OCI-LY7 (cell line): Measurements from ENCODE around the gene DHRSX. TPM values are rescaled to one million over a fixed set of nuclear protein-coding genes. Genes with fewer than 3 reads are reported as not detected.

Source experiments
- BruUV-seq: library from RNA; stranded (reverse); fragments of 400-500 nt; replicated peaks from 2 replicates; lab custom pipeline; 2021; lab: Mats Ljungman, UMichigan
- CTCF ChIA-PET: fragments of 300-600 bp; sonication (Branson Sonifier 250); formaldehyde crosslinking; loops from one replicate; lab custom pipeline; 2022; ENCODE audit warnings: antibody characterized with exemption; ENCODE audit not compliant: unreplicated experiment; lab: Charles Lee
- POLR2A ChIA-PET: fragments of 300-600 bp; sonication (Branson Sonifier 250); formaldehyde crosslinking; loops from one replicate; lab custom pipeline; 2022; ENCODE audit warnings: antibody characterized with exemption; lab: Charles Lee
- DNase-seq: peaks from one replicate; pipeline ENCODE4 v3.0.0-alpha.2; 2015; ENCODE audit warnings: low spot score
- H2AFZ ChIP-seq: fragments of 200-600 bp; sonication (generic), shearing (Covaris generic); 2 replicates; pipeline ENCODE4 v1.6.1; 2014; ENCODE audit warnings: mild to moderate bottlenecking, antibody characterized with exemption, low read length, moderate library complexity
- H3K27ac ChIP-seq: fragments of 200-600 bp; sonication (generic); 2 replicates; pipeline ENCODE4 v1.5.1; 2014; ENCODE audit warnings: mixed run types, low read depth, mild to moderate bottlenecking, moderate library complexity, low read length, inconsistent platforms; ENCODE audit not compliant: poor library complexity, severe bottlenecking
- H3K36me3 ChIP-seq: fragments of 200-600 bp; sonication (generic); 2 replicates; pipeline ENCODE4 v1.6.1; 2014; ENCODE audit warnings: mild to moderate bottlenecking, antibody characterized with exemption, low read length, moderate library complexity, mixed read lengths; ENCODE audit not compliant: insufficient read depth
- H3K4me1 ChIP-seq: fragments of 200-600 bp; sonication (generic); 2 replicates; pipeline ENCODE4 v1.5.1; 2014; ENCODE audit warnings: mild to moderate bottlenecking, low read length; ENCODE audit not compliant: insufficient read depth, poor library complexity, severe bottlenecking
- H3K4me2 ChIP-seq: fragments of 200-600 bp; sonication (generic); 2 replicates; pipeline ENCODE4 v1.6.1; 2014; ENCODE audit warnings: mild to moderate bottlenecking, low read length
- H3K4me3 ChIP-seq: fragments of 200-600 bp; sonication (generic); 2 replicates; pipeline ENCODE4 v1.5.1; 2014; ENCODE audit warnings: mild to moderate bottlenecking, low read depth, low read length; ENCODE audit not compliant: poor library complexity, severe bottlenecking
- H3K79me2 ChIP-seq: fragments of 200-600 bp; sonication (generic); 2 replicates; pipeline ENCODE4 v1.6.1; 2016; ENCODE audit warnings: low read depth, mild to moderate bottlenecking, low read length, moderate library complexity, mixed read lengths; ENCODE audit not compliant: insufficient read depth
- H3K9me2 ChIP-seq: fragments of 200-600 bp; sonication (generic); 2 replicates; pipeline ENCODE4 v1.6.1; 2016; ENCODE audit warnings: mild to moderate bottlenecking, low read length, mixed read lengths; ENCODE audit not compliant: insufficient read depth
- H3K9me3 ChIP-seq: fragments of 200-600 bp; sonication (generic); 2 replicates; pipeline ENCODE4 v1.6.1; 2014; ENCODE audit warnings: mild to moderate bottlenecking, mixed run types, low read length, mixed read lengths
- H4K20me1 ChIP-seq: fragments of 200-600 bp; sonication (generic); 2 replicates; pipeline ENCODE4 v1.6.1; 2014; ENCODE audit warnings: mild to moderate bottlenecking, antibody characterized with exemption, low read length, moderate library complexity, mixed read lengths; ENCODE audit not compliant: insufficient read depth
- EZH2phosphoT487 ChIP-seq: fragments of 200-600 bp; sonication (generic); IDR thresholded peaks from 2 replicates; pipeline ENCODE4 v1.6.1; 2018; ENCODE audit warnings: low read depth, borderline replicate concordance, mild to moderate bottlenecking, mixed run types, antibody characterized with exemption, low read length, moderate library complexity, mixed read lengths
- intact Hi-C: fragments of 100-400 bp; cut with micrococcal nuclease; formaldehyde crosslinking; loops from one replicate; pipeline ENCODE4 v1.10.0; 2022; ENCODE audit not compliant: unreplicated experiment
- total RNA-seq, 2 experiments: library from RNA; depleted of rRNA in 1 of 2; stranded (reverse); fragments of >200 nt in 1 of 2; shearing (Covaris generic) in 1 of 2; gene quantifications; 2 replicates each; pipeline ENCODE4 v1.2.3, GENCODE V29; 2014 to 2022
- TF ChIP-seq, protein P1 (sequence below): fragments of 200-600 bp; sonication (generic); conservative IDR thresholded peaks from 2 replicates; pipeline ENCODE4 v1.5.1; 2014; ENCODE audit warnings: mild to moderate bottlenecking, antibody characterized with exemption, low read length, moderate library complexity, mixed read lengths

Gene DHRSX
- total RNA-seq, 2 experiments from 2014 or later = 25.2 to 30.9 TPM

DNA sequence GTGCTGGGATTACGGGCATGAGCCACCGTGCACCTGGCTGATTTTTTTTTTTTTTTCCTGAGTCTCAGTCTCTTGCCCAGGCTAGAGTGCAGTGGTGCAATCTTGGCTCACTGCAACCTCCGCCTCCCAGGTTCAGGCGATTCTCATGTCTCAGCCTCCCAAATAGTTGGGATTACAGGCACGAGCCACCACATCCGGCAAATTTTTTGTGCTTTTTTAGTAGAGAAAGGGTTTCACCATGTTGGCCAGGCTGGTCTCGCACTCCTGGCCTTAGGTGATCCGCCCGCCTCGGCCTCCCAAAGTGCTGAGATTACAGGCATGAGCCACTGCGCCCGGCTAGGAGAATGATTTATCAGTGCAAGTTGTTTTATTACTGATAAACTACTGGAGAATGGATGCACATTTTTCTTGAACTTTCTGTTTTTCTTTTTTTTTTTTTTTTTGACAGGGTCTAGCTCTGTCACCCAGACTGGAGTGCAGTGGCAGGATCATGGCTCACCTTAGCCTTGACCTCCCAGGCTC is 39.7 kb upstream of the DHRSX start:
- Histone ChIP-seq H3K4me1 (peaks cover 13% of the 10 kb centered on the region), H2AFZ (no peak overlapping the region), H3K9me2 (no peaks in the 10 kb centered on the region), H4K20me1 (no peaks in the 10 kb centered on the region), H3K79me2 (no peaks in the 10 kb centered on the region), H3K36me3 (no peaks in the 10 kb centered on the region; the same call in 1 of the 2 replicates), H3K9me3 (no peaks in the 10 kb centered on the region), H3K4me2 (no peak overlapping the region), H3K27ac (no peak overlapping the region), H3K4me3 (no peak overlapping the region)
- BruUV-seq = no TSS peak
- intact Hi-C loops = no loop called here
- TF ChIP-seq EZH2phosphoT487 = no peak
- TF ChIP-seq, protein P1, sequence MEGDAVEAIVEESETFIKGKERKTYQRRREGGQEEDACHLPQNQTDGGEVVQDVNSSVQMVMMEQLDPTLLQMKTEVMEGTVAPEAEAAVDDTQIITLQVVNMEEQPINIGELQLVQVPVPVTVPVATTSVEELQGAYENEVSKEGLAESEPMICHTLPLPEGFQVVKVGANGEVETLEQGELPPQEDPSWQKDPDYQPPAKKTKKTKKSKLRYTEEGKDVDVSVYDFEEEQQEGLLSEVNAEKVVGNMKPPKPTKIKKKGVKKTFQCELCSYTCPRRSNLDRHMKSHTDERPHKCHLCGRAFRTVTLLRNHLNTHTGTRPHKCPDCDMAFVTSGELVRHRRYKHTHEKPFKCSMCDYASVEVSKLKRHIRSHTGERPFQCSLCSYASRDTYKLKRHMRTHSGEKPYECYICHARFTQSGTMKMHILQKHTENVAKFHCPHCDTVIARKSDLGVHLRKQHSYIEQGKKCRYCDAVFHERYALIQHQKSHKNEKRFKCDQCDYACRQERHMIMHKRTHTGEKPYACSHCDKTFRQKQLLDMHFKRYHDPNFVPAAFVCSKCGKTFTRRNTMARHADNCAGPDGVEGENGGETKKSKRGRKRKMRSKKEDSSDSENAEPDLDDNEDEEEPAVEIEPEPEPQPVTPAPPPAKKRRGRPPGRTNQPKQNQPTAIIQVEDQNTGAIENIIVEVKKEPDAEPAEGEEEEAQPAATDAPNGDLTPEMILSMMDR = no peak
- ChIA-PET CTCF (no interaction called here), POLR2A (no interaction called here)
- DNase-seq = no peak

DNA sequence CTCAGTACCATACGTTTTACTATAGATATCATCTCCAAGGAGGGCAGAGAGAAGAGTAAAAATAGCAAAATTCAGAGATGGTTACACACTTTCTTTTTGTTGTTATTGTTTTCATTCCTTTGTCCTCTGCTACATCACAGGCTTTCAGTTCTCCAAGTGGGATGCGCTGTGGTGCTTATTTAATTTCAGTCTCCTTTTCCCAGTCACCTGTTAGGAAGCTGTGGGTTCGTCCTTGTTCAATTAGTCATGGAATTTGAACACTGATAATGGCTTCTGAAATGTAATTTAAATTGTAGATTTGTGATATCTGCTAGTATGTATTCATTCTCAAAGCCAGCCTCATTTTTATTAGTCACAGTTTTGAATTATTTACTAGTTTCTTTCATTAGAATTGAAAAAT is 38.8 kb upstream of the DHRSX start:
- ChIA-PET CTCF (no interaction called here), POLR2A (no interaction called here)
- TF ChIP-seq EZH2phosphoT487 = no peak
- TF ChIP-seq, protein P1 = no peak
- Histone ChIP-seq H3K79me2 (no peaks in the 10 kb centered on the region), H3K27ac (no peak overlapping the region), H3K9me2 (no peaks in the 10 kb centered on the region), H3K9me3 (no peaks in the 10 kb centered on the region), H3K4me1 (peaks cover 13% of the 10 kb centered on the region), H3K36me3 (no peaks in the 10 kb centered on the region), H2AFZ (no peak overlapping the region), H3K4me3 (no peak overlapping the region), H3K4me2 (no peak overlapping the region), H4K20me1 (no peaks in the 10 kb centered on the region)
- DNase-seq = no peak
- BruUV-seq = no TSS peak
- intact Hi-C loops = no loop called here

DNA sequence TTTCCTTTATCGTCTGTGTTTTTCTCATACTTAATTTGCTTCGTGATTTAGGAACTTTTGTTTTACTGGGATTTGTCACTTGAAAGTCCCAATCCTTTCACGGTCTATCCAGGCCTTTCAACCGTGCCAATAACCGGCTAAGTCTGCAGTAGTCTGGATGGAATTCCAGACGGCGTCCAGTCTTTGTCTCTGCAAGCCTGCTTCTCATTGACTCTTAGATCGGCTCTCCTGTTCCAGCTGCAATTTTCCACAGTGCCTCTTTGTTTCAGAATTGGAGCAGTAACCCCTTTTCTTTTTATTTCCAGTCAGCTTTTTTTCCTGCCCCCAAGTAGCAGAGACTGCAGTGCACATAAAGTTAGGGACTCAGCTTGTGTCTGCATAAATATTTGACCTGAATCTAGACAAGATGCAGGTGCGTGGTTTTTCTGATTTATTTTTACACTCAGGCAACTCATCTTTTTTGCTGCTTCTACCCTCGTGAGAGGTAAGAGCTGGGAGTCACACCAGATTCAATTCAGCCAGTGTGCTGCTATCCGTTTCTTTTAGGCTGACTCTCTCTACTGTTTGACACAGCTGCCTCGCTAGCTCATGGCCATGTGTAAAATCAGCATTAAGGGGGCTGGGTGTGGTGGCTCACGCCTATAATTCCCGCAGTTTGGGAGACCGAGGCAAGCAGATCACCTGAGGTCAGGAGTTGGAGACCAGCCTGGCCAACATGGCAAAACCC is 37.4 kb upstream of the DHRSX start:
- no peak for DNase-seq
- TF ChIP-seq EZH2phosphoT487 = no peak
- TF ChIP-seq, protein P1 = no peak
- no TSS peak for BruUV-seq
- Histone ChIP-seq H3K4me1 (peaks cover 13% of the 10 kb centered on the region), H3K9me2 (no peaks in the 10 kb centered on the region), H4K20me1 (no peaks in the 10 kb centered on the region), H3K4me2 (peak overlapping the region; percentile 25; the same call in 1 of the 2 replicates), H3K27ac (no peak overlapping the region), H3K36me3 (no peaks in the 10 kb centered on the region), H2AFZ (peak overlapping the region; percentile 16; the same call in 1 of the 2 replicates), H3K79me2 (no peaks in the 10 kb centered on the region), H3K4me3 (no peak overlapping the region), H3K9me3 (no peaks in the 10 kb centered on the region)
- ChIA-PET POLR2A (no interaction called here), CTCF (no interaction called here)
- intact Hi-C loops = no loop called here
